PC-3 (cell line): ENCODE results near the gene LMO3. TPM values are rescaled to one million over a fixed set of nuclear protein-coding genes. Genes with fewer than 3 reads are reported as not detected.
"Not testable (repeated sequence)": the region's sequence is repeated elsewhere in the genome, so short reads cannot be mapped to it uniquely, and the experiment has no call there.

Source experiments
- ATAC-seq: fragments of 200-7000 bp; cut with Tn5 transposase; 2 replicates; pipeline ENCODE4 v1.9.1; 2020; ENCODE audit warnings: mild to moderate bottlenecking, moderate library complexity
- BruUV-seq: library from RNA; stranded (reverse); fragments of 400-500 nt; replicated peaks from 2 replicates; lab custom pipeline; 2021; lab: Mats Ljungman, UMichigan
- CTCF ChIA-PET: fragments of 300-600 bp; sonication (Branson Sonifier 250); formaldehyde crosslinking; loops from one replicate; lab custom pipeline; 2022; ENCODE audit warnings: antibody characterized with exemption; lab: Charles Lee
- POLR2A ChIA-PET: fragments of 300-600 bp; sonication (Branson Sonifier 250); formaldehyde crosslinking; loops from one replicate; lab custom pipeline; 2022; ENCODE audit warnings: antibody characterized with exemption; ENCODE audit not compliant: unreplicated experiment; lab: Charles Lee
- DNase-seq: peaks from one replicate; pipeline ENCODE4 v3.0.0-alpha.2; 2015
- H2AFZ ChIP-seq: fragments of 300-600 bp; sonication (generic); 2 replicates; pipeline ENCODE4 v1.6.0; 2016; ENCODE audit warnings: antibody characterized with exemption, low read length
- H3F3A ChIP-seq: fragments of 300-600 bp; sonication (generic); one replicate; pipeline ENCODE4 v1.6.0; 2017; ENCODE audit warnings: antibody characterized with exemption, low read length, control low read depth, mild to moderate bottlenecking; ENCODE audit not compliant: unreplicated experiment
- H3K27ac ChIP-seq: fragments of 300-600 bp; sonication (generic); 2 replicates; pipeline ENCODE4 v1.5.1; 2016; ENCODE audit warnings: mild to moderate bottlenecking, low read length
- H3K27me3 ChIP-seq: fragments of 300-600 bp; sonication (generic); 2 replicates; pipeline ENCODE4 v1.6.1; 2016; ENCODE audit warnings: low read length, mixed read lengths
- H3K36me3 ChIP-seq: fragments of 300-600 bp; sonication (generic); 2 replicates; pipeline ENCODE4 v1.6.1; 2016; ENCODE audit warnings: low read depth, mixed run types, low read length, mixed read lengths
- H3K4me1 ChIP-seq: fragments of 300-600 bp; sonication (generic); 2 replicates; pipeline ENCODE4 v1.5.1; 2016; ENCODE audit warnings: low read length; ENCODE audit not compliant: insufficient read depth
- H3K4me2 ChIP-seq: fragments of 300-600 bp; sonication (generic); 2 replicates; pipeline ENCODE4 v1.6.0; 2016; ENCODE audit warnings: low read length
- H3K4me3 ChIP-seq: fragments of 300-600 bp; sonication (generic); 2 replicates; pipeline ENCODE4 v1.5.1; 2016; ENCODE audit warnings: mild to moderate bottlenecking, low read length, mixed read lengths
- H3K79me2 ChIP-seq: fragments of 300-600 bp; sonication (generic); 2 replicates; pipeline ENCODE4 v1.6.1; 2017; ENCODE audit warnings: low read length, mixed read lengths
- H3K9ac ChIP-seq: fragments of 300-600 bp; sonication (generic); 2 replicates; pipeline ENCODE4 v1.6.0; 2016; ENCODE audit warnings: mild to moderate bottlenecking, low read length
- H3K9me2 ChIP-seq: fragments of 300-600 bp; sonication (generic); replicated peaks from 2 replicates; pipeline ENCODE4 v1.6.1; 2016; ENCODE audit warnings: mixed run types, low read length, mixed read lengths
- H3K9me3 ChIP-seq: fragments of 300-600 bp; sonication (generic); 2 replicates; pipeline ENCODE4 v1.6.1; 2016; ENCODE audit warnings: low read length, mixed read lengths
- H4K20me1 ChIP-seq: fragments of 300-600 bp; sonication (generic); 2 replicates; pipeline ENCODE4 v1.6.1; 2016; ENCODE audit warnings: low read length, mixed read lengths
- EZH2 ChIP-seq: fragments of 300-600 bp; sonication (generic); IDR thresholded peaks from one replicate; pipeline ENCODE4 v1.6.1; 2017; ENCODE audit warnings: antibody characterized with exemption, mild to moderate bottlenecking, low read length; ENCODE audit not compliant: unreplicated experiment
- EZH2phosphoT487 ChIP-seq: fragments of 300-600 bp; sonication (generic); IDR thresholded peaks from 2 replicates; pipeline ENCODE4 v1.6.1; 2018; ENCODE audit warnings: mild to moderate bottlenecking, antibody characterized with exemption, low read length, borderline replicate concordance
- intact Hi-C: fragments of 100-400 bp; cut with micrococcal nuclease; formaldehyde crosslinking; loops from 2 replicates; pipeline ENCODE4 v1.9.0; 2023
- total RNA-seq: library from RNA; depleted of rRNA; stranded (reverse); fragments of >200 nt; gene quantifications from 2 replicates; pipeline ENCODE4 v1.2.3, GENCODE V29; 2014
- TF ChIP-seq, protein P1 (sequence below): fragments of 300-600 bp; sonication (generic); conservative IDR thresholded peaks from 2 replicates; pipeline ENCODE4 v1.5.1; 2017; ENCODE audit warnings: antibody characterized with exemption, low read depth, mild to moderate bottlenecking, low read length

The LMO3 gene
- total RNA-seq, 1 experiment from 2014 or later, result 2.3 TPM

DNA sequence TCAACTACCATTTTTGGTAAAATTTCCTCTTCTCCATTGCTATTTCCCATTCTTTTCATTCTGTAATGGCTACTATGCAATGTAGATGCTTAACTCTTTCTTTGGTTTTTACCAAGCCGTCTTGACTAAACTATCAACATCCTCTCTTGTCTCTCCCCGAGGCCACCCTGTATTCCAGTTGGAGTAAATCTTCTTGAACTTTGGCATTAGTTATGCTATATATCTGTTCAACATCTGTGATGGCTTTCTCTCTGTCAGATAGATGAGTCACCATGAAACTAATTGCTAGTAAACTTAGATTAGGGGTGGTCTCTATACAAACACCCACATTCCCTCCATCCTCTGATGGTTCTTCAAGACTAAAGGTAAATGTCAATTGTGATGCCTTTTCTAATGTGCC is 63.4 kb downstream of the LMO3 start:
- BruUV-seq, result no TSS peak
- Histone ChIP-seq H3K9ac (no peak overlapping the region), H3K9me3 (no peaks in the 10 kb centered on the region), H3K9me2 (no peaks in the 10 kb centered on the region), H3K36me3 (no peaks in the 10 kb centered on the region), H3K79me2 (no peaks in the 10 kb centered on the region), H2AFZ (no peak overlapping the region), H4K20me1 (no peaks in the 10 kb centered on the region), H3F3A (no peaks in the 10 kb centered on the region), H3K27ac (no peak overlapping the region), H3K27me3 (no peaks in the 10 kb centered on the region), H3K4me2 (no peak overlapping the region), H3K4me3 (no peak overlapping the region), H3K4me1 (no peaks in the 10 kb centered on the region)
- ATAC-seq, result no peak
- intact Hi-C loops, result no loop called here
- POLR2A ChIA-PET, result no interaction called here
- TF ChIP-seq EZH2phosphoT487 (no peak), EZH2 (no peak)
- TF ChIP-seq, protein P1, sequence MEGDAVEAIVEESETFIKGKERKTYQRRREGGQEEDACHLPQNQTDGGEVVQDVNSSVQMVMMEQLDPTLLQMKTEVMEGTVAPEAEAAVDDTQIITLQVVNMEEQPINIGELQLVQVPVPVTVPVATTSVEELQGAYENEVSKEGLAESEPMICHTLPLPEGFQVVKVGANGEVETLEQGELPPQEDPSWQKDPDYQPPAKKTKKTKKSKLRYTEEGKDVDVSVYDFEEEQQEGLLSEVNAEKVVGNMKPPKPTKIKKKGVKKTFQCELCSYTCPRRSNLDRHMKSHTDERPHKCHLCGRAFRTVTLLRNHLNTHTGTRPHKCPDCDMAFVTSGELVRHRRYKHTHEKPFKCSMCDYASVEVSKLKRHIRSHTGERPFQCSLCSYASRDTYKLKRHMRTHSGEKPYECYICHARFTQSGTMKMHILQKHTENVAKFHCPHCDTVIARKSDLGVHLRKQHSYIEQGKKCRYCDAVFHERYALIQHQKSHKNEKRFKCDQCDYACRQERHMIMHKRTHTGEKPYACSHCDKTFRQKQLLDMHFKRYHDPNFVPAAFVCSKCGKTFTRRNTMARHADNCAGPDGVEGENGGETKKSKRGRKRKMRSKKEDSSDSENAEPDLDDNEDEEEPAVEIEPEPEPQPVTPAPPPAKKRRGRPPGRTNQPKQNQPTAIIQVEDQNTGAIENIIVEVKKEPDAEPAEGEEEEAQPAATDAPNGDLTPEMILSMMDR, result no peak
- CTCF ChIA-PET, result no interaction called here
- DNase-seq, result no peak

- POLR2A ChIA-PET, H3K27me3 ChIP-seq, H3K4me1 ChIP-seq, H3K27ac ChIP-seq, H3K4me3 ChIP-seq, intact Hi-C loops, ATAC-seq, H3K4me2 ChIP-seq, BruUV-seq, H3K9me2 ChIP-seq, H4K20me1 ChIP-seq, H3F3A ChIP-seq, H3K9ac ChIP-seq, DNase-seq, CTCF ChIA-PET, H3K36me3 ChIP-seq, H3K79me2 ChIP-seq, H2AFZ ChIP-seq, H3K9me3 ChIP-seq: not testable (repeated sequence)
These were observed 68.3 kb downstream of the LMO3 start for GRCh38 chr12:16537652-16538051.

- DNase-seq, result no peak
- H4K20me1 ChIP-seq, result no peaks in the 10 kb centered on the region
- intact Hi-C loops, result no loop called here
- no peaks in the 10 kb centered on the region for H3K36me3 ChIP-seq
- H3K4me1 ChIP-seq, result peaks cover 6% of the 10 kb centered on the region
- no peak overlapping the region for H2AFZ ChIP-seq
- H3K27ac ChIP-seq, result no peak overlapping the region
- BruUV-seq, result no TSS peak
- H3K9me2 ChIP-seq, result no peaks in the 10 kb centered on the region
- no peak overlapping the region for H3K4me2 ChIP-seq
- no peaks in the 10 kb centered on the region for H3F3A ChIP-seq
- H3K4me3 ChIP-seq, result no peak overlapping the region
- TF ChIP-seq EZH2, result no peak
- no peaks in the 10 kb centered on the region for H3K79me2 ChIP-seq
- no peak overlapping the region for H3K9ac ChIP-seq
- ChIA-PET CTCF (no interaction called here), POLR2A (no interaction called here)
- H3K9me3 ChIP-seq, result no peaks in the 10 kb centered on the region
- H3K27me3 ChIP-seq, result no peaks in the 10 kb centered on the region
- no peak for ATAC-seq
These were observed 74.3 kb downstream of the LMO3 start for GRCh38 chr12:16531621-16532020.

- H3K36me3 ChIP-seq, result no peaks in the 10 kb centered on the region
- no peak for ATAC-seq
- no peaks in the 10 kb centered on the region for H3K27me3 ChIP-seq
- no peak overlapping the region for H3K4me3 ChIP-seq
- H3K4me2 ChIP-seq, result no peak overlapping the region
- H3K9me3 ChIP-seq, result no peaks in the 10 kb centered on the region
- intact Hi-C loops, result no loop called here
- TF ChIP-seq EZH2, result no peak
- H3K4me1 ChIP-seq, result peaks cover 12% of the 10 kb centered on the region
- BruUV-seq, result no TSS peak
- no peaks in the 10 kb centered on the region for H4K20me1 ChIP-seq
- H2AFZ ChIP-seq, result no peak overlapping the region
- H3K9ac ChIP-seq, result no peak overlapping the region
- no peaks in the 10 kb centered on the region for H3K79me2 ChIP-seq
- DNase-seq, result no peak
- H3K27ac ChIP-seq, result no peak overlapping the region
- POLR2A ChIA-PET, result no interaction called here
- H3F3A ChIP-seq, result no peaks in the 10 kb centered on the region
- no peaks in the 10 kb centered on the region for H3K9me2 ChIP-seq
- CTCF ChIA-PET, result no interaction called here
These were observed 75.6 kb downstream of the LMO3 start for GRCh38 chr12:16530268-16530850.
